ENCODE results near the gene ACTR8.

- no peak for TF ChIP-seq CTCF (IDR thresholded peaks at IDR 0.05)
- TF ChIP-seq POLR2A (IDR thresholded peaks at IDR 0.05): no peak
Measured at GRCh38 chr3:53841296-53841695, 40.7 kb downstream of the ACTR8 start.
